H7 (cell line): ENCODE results near the gene ANKMY1. TPM values are rescaled to one million over a fixed set of nuclear protein-coding genes. Genes with fewer than 3 reads are reported as not detected.

Experiments
- DNase-seq: peaks from one replicate; pipeline ENCODE4 v3.0.0; 2012
- H3K27me3 ChIP-seq: 2 replicates; pipeline ENCODE4 v1.6.0; 2011; ENCODE audit warnings: mild to moderate bottlenecking, low read length; ENCODE audit not compliant: control insufficient read depth, insufficient read depth
- H3K36me3 ChIP-seq: replicated peaks from 2 replicates; pipeline ENCODE4 v1.5.1; 2011; ENCODE audit warnings: low read length; ENCODE audit not compliant: control insufficient read depth, insufficient read depth
- H3K4me3 ChIP-seq: 2 replicates; pipeline ENCODE4 v1.5.1; 2011; ENCODE audit warnings: low read depth, mild to moderate bottlenecking, control low read depth, low read length, moderate library complexity; ENCODE audit not compliant: insufficient read depth
- total RNA-seq: library from RNA; depleted of rRNA; stranded (reverse); fragments of >200 nt; shearing (Covaris generic); gene quantifications from 2 replicates; pipeline ENCODE4 v1.2.3, GENCODE V29; 2014

ANKMY1 gene
- total RNA-seq, 1 experiment from 2014 or later: 3.6 TPM

GRCh38 chr2:240454106-240454901, 103.5 kb downstream of the ANKMY1 start:
- peak; percentile 82 for DNase-seq
- Histone ChIP-seq H3K27me3 (peaks cover 26% of the 10 kb centered on the region), H3K4me3 (peak overlapping the region; percentile 39; the same call in 1 of the 2 replicates), H3K36me3 (no peaks in the 10 kb centered on the region)

GRCh38 chr2:240453461-240454105, 104.2 kb downstream of the ANKMY1 start:
- Histone ChIP-seq H3K4me3 (peak overlapping the region; percentile 39), H3K27me3 (peaks cover 26% of the 10 kb centered on the region)
- peak; percentile 93 for DNase-seq

GRCh38 chr2:240452462-240453256, 105.1 kb downstream of the ANKMY1 start:
- H3K4me3 ChIP-seq: peak overlapping the region; percentile 63
- DNase-seq: peak; percentile 98
- no peaks in the 10 kb centered on the region for H3K36me3 ChIP-seq

More at GRCh38 chr2:240453461-240454105, 104.2 kb downstream of the ANKMY1 start:
- no peaks in the 10 kb centered on the region for H3K36me3 ChIP-seq

GRCh38 chr2:240451791-240452461, 105.9 kb downstream of the ANKMY1 start:
- Histone ChIP-seq H3K27me3 (peaks cover 26% of the 10 kb centered on the region), H3K4me3 (peak overlapping the region; percentile 39), H3K36me3 (no peaks in the 10 kb centered on the region)
- no peak for DNase-seq

More at GRCh38 chr2:240452462-240453256, 105.1 kb downstream of the ANKMY1 start:
- peaks cover 26% of the 10 kb centered on the region for H3K27me3 ChIP-seq

GRCh38 chr2:240451108-240451611, 106.6 kb downstream of the ANKMY1 start:
- no peak for DNase-seq
- Histone ChIP-seq H3K36me3 (no peaks in the 10 kb centered on the region), H3K27me3 (peaks cover 24% of the 10 kb centered on the region), H3K4me3 (no peak overlapping the region)

- DNase-seq: no peak
- no peak overlapping the region for H3K4me3 ChIP-seq
- H3K27me3 ChIP-seq: peaks cover 22% of the 10 kb centered on the region
- no peaks in the 10 kb centered on the region for H3K36me3 ChIP-seq
Measured at GRCh38 chr2:240450532-240451107, 107.2 kb downstream of the ANKMY1 start.

- H3K27me3 ChIP-seq: peaks cover 15% of the 10 kb centered on the region
- H3K4me3 ChIP-seq: no peak overlapping the region
- H3K36me3 ChIP-seq: no peaks in the 10 kb centered on the region
- DNase-seq: peak; percentile 91
Measured at GRCh38 chr2:240449764-240450531, 107.8 kb downstream of the ANKMY1 start.

- no peak for DNase-seq
- Histone ChIP-seq H3K27me3 (peaks cover 2% of the 10 kb centered on the region; the same call in 1 of the 2 replicates), H3K36me3 (no peaks in the 10 kb centered on the region), H3K4me3 (no peak overlapping the region)
Measured at GRCh38 chr2:240448387-240449274, 109.2 kb downstream of the ANKMY1 start.

GRCh38 chr2:240447934-240448333, 109.9 kb downstream of the ANKMY1 start:
- Histone ChIP-seq H3K4me3 (no peak overlapping the region), H3K27me3 (peaks cover 1% of the 10 kb centered on the region; the same call in 1 of the 2 replicates), H3K36me3 (no peaks in the 10 kb centered on the region)
- no peak for DNase-seq

GRCh38 chr2:240447331-240447730, 110.5 kb downstream of the ANKMY1 start:
- Histone ChIP-seq H3K4me3 (no peak overlapping the region), H3K36me3 (no peaks in the 10 kb centered on the region), H3K27me3 (no peaks in the 10 kb centered on the region)
- no peak for DNase-seq

- DNase-seq: no peak
- Histone ChIP-seq H3K4me3 (no peak overlapping the region), H3K27me3 (no peaks in the 10 kb centered on the region), H3K36me3 (no peaks in the 10 kb centered on the region)
Measured at GRCh38 chr2:240446664-240447175, 111.1 kb downstream of the ANKMY1 start.

GRCh38 chr2:240445961-240446663, 111.7 kb downstream of the ANKMY1 start:
- Histone ChIP-seq H3K27me3 (no peaks in the 10 kb centered on the region), H3K36me3 (no peaks in the 10 kb centered on the region), H3K4me3 (no peak overlapping the region)
- no peak for DNase-seq
